Left cardiac atrium (tissue), 4 donors: ENCODE results near the gene OXTR. TPM values are rescaled to one million over a fixed set of nuclear protein-coding genes. Genes with fewer than 3 reads are reported as not detected.
A peak's percentile ranks its signal among the peaks of the same experiment; 100 is the strongest.

Experiments
- ATAC-seq, 2 donors: fragments of 200-7000 bp; cut with Tn5 transposase; one replicate each; pipeline ENCODE4 v1.9.1; 2020; ENCODE audit warnings: mild to moderate bottlenecking in 2 of 2, moderate library complexity in 2 of 2
- DNase-seq: peaks from one replicate; pipeline ENCODE4 v3.0.0-alpha.2; 2020
- intact Hi-C, 2 donors: fragments of 100-400 bp; cut with DNase I; formaldehyde crosslinking; loops; one replicate each; pipeline versions ENCODE4 v1.14.1 to v1.15.1; 2022 to 2023
- total RNA-seq, 2 donors: library from RNA; stranded (reverse); fragmentation: NEBNext Ultra II Directional; extraction: Animal tissue kit (Norgen Biotek cat#: 25700); gene quantifications; one replicate each; pipeline ENCODE4 v1.2.1, GENCODE V29; 2021
- donor health status: DM: no; HTN: yes; CAD: no.
- donor health status: DM: no; HTN: yes; CAD: no; lungs with severe emphysema.
- donor health status: DM: yes; HTN: yes; CAD: no.
- donor health status: Dilated cardiomyopathy.

The OXTR gene
- total RNA-seq, 2 donors from 2014 or later: 0.47 to 0.59 TPM

DNA sequence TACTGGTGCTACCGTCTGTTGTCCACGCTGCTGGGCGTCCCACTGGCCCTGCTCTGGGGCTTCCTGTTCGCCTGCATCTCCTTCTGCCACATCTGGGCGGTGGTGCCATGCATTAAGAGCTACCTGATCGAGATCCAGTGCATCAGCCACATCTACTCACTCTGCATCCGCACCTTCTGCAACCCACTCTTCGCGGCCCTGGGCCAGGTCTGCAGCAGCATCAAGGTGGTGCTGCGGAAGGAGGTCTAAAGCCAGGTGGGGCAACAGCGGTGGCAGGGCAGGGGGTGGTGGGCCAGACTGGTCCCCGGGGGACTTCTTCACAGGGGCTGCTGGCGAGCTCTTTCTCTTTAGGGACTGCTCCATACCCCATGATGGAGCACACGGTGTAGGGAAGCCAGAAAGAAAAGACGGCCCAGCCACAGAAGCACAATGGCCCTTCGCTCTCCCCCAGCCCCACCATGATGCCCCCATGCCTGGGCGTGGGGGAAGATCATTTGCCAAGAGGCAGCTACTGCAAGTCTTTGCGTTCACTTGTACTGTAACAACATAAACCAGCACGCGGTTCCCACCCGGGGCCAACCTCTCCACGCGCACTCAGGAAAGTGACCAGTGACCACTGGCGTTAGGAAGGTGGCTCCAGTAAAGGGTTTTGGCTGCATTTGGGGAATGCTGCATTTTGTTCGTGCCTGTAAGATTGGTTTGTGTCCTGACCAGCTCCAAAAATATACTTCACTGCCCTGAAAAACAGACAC lies 23.6 kb downstream of the OXTR start:
- intact Hi-C loops: no loop called here
- ATAC-seq: no peak

DNA sequence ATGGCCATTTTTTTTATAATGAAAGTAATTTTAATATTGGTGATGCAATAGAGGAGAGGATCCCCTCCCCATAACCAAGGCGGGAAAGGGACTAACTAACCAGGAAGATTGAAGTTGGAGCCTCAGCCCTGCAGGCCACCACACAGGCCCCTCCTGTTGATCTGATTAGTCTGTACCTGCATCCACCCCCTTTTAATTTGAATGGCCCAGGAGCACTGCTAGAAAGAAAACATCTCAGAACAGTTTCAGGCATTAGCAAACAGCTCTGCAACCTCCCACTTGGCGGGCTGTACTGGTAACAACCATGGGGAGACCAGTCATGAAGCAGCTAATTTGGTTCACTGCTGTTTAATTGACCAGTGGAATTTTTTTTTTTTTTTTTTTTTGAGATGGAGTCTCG lies 25.5 kb downstream of the OXTR start:
- ATAC-seq (no peak), DNase-seq (no peak)
- intact Hi-C loops: no loop called here

More for the DNA sequence above, 23.6 kb downstream of the OXTR start:
- no peak for DNase-seq

DNA sequence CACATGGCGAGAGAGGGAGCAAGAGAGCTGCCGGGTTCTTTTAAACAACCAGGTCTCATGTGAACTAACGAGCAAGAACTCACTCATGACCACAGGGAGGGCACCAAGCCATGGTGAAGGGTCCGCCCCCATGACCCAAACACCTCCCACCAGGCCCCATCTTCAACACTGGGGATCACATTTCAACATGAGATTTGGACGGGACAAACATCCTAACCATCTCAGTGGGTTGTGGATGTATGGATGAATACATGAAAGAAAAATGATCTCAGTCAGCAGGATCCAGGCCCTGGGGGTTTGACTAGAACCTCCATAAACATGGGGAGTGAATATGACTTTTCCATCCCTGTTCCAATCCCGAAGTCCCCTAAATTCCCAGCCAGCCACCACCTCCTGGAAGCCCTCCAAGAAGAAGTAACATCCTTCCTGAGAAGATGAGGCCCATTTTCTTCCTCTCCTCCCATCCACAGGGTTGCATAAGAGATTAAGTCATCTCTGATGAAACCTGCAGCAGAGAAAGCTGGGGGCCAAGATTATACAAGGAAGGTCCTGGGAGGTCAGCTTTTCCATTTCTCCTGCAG lies 26.3 kb downstream of the OXTR start:
- intact Hi-C loops: no loop called here
- peak in 1 of 2 donors; percentile 28 for ATAC-seq
- DNase-seq: no peak

DNA sequence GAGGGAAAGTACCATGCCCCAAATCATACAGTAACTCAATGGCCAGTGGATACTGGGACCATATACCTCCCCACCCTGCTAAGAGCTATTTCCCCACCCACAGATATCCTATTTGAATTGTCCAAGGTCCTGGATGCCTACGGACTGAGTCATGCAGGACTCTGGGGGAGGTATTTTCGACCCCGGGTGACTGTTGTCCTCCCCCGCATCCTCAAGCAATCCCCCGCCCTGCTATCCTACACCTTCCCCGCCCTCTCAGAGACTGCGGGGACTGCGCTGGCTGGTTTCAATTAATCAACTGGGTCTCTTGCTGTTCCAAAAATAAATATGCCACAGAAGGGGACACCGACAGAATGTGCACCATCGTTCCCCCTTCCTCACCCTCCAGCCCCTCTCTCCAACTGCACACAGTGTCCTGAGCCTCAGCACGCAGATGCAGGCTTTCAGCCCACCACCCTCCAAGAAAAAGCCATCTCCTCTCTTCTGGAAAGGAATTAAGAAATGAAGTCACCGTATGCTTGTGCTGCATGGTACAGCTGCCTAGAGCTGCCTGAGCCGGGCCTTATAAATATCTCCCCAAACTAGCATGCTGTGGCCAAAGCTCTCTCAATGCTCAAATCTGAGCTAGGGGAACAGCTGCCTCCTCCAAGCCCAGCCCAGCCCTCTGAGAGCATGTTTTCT lies 27.7 kb downstream of the OXTR start:
- DNase-seq (no peak), ATAC-seq (peak; percentile 79 to 86)
- intact Hi-C loops: no loop called here

DNA sequence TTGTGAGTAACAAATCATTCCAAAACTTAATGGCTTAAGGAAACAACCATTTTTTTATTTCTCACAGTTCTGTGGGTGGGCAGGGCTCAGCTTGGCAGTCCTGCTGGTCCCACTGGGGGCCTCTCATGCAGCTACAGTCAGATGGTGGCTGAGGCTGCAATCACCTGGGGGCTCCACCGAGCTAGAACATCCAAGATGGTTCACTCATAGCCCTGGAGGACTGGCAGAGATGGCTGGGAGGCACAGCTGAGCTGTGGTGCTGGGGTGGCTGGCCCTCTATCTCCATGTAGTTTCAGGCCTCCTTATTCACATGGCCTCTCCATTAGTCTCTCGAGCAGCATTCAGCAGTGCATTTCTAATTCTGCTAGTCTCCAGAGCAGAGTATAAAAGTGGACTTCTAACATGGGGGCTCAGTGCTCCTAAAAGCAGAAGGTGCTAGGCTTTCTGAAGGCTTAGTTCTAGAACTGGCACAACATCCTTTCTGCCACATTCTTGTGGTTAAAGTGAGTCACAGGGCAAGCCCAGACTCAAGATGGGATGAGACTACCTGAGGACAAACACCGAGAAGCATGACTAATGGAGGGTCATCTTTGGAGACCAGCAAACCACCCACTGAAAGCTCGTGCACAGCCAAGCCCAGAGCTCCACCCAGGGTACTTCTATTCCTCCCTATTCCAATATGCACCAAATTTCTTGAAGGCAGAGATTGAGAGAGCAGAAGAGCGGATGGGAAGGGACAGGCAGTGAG lies 29.5 kb downstream of the OXTR start:
- intact Hi-C loops: no loop called here

DNA sequence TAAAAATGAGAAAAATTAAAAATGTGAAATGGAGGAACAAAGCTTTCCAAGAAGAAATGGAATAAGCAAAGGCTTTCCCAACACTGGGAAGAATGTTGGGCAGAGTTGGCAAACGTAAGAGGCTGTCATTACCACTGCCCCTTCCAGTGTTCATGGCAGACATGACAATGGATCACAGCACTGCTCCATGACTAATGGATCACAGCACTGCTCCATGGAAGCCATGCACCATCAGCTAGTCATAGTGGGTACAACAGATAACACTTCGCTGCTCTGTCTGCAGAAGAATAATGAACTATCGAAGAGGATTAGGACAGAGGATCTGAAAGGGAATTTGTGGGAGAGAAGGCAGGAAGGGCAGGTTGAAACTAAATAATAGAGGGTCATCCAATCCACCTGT lies 30.8 kb downstream of the OXTR start:
- no peak for ATAC-seq
- DNase-seq: no peak
- intact Hi-C loops: no loop called here

More for the DNA sequence above, 29.5 kb downstream of the OXTR start:
- DNase-seq (no peak), ATAC-seq (peak in 1 of 2 donors; percentile 51)

DNA sequence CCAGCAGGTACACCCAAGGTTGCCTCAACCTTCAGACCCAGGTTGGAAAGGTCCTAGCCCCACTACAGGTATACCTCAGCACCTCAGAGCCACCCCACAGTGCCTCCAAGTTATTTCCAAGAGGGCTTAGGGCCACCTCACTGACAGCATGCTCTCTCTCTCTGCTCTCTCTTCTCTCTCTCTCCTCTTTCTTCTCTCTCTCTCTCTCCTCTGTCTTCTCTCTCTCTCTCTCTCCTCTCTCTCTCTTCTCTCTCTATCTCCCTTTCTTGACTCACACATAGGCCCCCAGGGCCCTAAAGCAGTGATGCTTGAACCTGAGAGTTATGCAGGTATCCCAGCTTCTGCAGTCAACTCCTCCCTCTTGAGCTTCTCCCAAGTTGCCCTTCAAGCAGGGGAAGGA lies 31.6 kb downstream of the OXTR start:
- ATAC-seq: no peak
- intact Hi-C loops: no loop called here
- DNase-seq: no peak

DNA sequence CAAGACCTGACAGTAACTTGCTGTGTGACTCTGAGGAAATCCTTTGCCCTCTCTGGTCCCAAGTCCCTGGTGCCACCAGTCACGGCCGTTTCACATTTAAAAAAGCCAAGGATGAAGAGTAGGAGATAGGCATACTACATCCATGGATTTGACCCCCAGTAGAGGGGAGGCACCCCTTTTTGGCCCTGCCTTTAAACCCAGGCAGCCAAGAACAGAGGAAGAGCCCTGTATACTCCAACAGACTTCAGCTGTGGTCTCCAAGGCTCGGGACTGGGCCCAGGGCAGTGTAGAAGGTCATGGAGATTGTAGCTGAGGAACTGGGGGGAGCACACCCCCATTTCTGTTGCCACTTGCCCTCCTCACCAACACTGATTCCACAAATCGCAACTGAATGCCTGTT lies 32.1 kb downstream of the OXTR start:
- intact Hi-C loops: no loop called here
- no peak for ATAC-seq
- DNase-seq: no peak

DNA sequence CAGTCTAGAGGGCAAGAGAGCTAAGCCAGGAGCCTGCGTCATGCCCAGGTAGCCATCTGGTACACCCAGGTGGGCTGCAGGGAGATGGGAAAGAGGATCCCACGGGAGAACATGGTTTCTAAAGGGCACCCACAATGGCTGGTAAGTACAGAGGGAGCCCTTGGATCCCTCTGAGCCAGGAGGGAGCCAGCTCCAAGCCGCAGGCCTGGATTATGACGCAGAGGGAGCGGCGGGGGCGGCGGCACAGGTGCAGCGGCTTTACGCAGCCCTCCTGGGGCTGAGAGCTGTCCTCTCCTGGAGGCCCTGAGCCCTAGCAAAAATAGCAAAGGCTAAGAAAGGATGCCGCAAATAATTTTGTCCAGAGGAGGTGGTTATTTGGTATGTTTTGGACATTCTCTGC lies 33.0 kb downstream of the OXTR start:
- intact Hi-C loops: no loop called here
- ATAC-seq (no peak), DNase-seq (no peak)

DNA sequence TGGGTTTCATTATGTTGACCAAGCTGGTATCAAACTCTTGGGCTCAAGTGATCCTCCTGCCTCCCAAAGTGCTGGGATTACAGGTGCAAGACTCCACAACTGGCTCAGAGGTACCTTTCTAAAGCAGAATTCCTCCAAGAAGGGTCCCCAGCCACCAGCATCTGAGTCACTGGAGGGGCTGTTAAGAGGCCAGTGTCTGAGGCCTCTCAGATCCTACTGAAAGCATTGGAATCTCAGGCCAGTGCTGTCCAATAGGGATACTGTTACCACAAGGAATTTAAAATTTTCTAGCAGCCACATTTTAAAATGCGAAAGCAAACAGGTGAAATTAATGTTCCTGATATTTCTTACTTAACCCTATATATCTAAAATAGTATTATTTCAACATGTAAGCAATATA lies 34.5 kb downstream of the OXTR start:
- intact Hi-C loops: no loop called here
- DNase-seq: no peak

DNA sequence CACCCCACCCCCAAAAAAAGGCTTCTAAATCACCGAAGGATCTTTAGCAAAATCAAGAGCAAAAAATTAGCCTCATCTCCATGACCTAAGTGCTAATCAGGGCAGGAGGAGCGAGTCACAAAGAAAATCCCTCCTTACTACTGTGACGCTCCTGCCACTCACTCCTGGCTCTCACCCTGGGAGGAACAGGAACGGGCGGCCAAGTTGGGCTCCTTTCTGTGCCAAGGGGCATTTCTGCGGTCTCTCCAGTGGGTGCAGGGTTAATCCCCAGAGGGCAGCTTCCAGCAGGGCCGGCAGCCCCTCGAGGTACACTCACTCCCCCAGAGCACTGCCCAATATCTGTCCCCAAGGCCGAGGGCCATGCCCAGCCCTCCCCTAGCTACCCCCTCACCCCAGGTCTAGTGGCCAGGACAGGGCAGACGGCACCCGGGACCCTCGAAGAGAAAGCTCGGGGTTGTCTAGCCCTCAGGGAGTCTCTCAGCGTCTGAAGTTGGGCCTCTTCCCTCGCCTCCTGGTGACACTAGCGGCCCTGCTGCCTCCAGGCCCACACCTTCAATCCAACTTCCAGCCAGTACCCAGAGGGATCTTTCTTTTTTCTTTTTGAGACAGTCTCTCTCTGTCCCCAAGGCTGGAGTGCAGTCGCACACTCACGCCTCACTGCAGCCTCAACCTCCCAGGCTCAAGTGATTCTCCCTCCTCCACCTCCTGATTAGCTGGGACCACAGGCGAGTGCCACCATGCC lies 35.1 kb downstream of the OXTR start:
- no peak for DNase-seq
- peak; percentile 83 to 85 for ATAC-seq
- intact Hi-C loops: no loop called here

More for the DNA sequence above, 34.5 kb downstream of the OXTR start:
- ATAC-seq: no peak

DNA sequence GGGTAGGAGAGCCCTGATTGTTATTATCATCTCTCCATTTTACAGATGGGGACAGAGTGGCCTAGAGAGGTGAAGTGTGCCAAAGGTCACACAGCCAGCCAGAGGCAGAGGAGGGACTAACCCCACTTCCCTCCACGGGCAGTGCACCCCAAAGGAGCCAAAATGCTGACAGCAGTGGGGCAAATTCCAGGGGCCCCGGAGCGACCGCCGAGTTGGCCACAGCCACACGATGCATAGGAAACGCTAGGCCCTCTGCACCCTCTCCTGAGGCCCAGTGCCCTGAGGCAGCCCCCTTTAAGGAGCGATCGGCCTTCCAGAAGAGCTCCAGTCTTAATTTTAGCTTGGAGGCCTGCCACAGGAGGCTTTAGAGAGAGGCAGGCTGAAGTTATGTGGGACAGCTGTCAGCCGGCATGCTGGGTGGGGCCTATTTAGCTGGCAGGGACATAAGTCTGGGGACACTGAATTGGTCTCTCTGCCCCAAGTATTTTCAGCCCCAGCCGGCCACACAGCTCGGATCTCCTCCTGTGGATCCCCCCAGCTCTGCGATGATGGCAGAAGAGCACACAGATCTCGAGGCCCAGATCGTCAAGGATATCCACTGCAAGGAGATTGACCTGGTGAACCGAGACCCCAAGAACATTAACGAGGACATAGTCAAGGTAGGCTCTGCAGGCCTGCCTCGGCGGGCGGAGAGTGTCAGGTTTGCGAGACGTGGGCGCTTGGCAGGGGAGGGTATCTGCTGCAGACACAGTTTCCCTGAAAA lies 35.9 kb downstream of the OXTR start, which contains the start of gene CAV3:
Gene CAV3, plus strand, starts transcription at position 471 of the 763 bp plus-strand sequence. Its CDS starts 75 bp downstream, at position 546.
- intact Hi-C loops: no loop called here
- ATAC-seq (peak; percentile 82 to 86), DNase-seq (peak; percentile 48)

DNA sequence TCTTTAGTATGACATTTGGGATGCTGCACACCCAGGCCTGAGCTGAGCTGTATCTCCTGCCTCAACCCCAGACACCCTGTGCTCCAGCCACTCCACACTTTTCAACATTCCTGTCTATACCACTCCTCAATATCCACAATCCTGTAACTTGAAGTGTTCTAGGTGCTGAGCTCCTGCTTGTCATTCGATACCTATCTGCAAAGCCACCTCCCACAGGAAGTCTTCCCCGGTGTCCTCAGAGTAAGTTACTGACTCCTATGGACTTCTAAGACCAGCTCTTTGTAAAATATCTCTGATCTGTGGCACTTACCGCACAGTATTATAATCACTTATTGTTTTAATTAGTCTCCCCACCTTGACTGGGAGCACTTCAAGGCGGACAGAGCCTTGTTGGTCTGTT lies 37.0 kb downstream of the OXTR start:
- ATAC-seq: no peak
- intact Hi-C loops: no loop called here
- DNase-seq: no peak

DNA sequence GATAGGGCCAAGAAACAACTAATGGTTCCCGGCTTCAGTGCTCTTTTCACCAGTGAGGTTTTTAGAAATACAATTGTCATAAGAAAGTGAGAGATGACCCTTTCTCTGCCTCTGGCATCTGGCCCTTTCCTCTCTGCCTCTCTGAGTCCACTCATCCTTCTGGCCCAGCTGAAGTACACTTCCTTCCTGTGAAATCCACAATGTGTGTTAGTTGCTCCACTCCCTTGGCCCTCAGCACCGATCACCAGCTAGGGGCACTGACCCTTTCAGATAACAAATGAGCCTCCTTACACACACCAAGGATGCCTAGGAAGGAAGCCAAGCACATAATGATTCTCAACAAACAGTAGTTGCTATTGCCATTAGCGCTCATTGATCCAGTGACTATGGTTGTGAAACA lies 38.8 kb downstream of the OXTR start:
- intact Hi-C loops: no loop called here
- DNase-seq (no peak), ATAC-seq (no peak)

DNA sequence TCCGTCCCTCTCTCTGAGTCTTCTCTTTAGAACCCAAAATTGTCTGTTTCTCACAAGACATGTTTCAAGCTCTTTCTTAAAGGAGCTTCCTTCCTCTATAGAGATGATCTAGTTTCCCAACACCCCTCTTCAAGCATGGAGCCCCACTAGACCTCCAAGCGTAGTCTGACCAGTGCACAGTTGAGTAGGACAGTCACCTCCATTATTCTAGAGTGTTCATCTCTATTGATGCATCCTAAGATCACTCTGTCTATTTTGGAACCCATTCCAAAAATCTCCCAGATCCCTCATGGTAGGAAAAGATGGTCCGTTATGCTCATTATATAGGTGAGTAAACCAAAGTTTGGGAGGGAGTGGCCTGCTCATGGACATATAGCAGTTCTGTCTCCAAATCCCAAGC lies 39.9 kb downstream of the OXTR start:
- DNase-seq: no peak

DNA sequence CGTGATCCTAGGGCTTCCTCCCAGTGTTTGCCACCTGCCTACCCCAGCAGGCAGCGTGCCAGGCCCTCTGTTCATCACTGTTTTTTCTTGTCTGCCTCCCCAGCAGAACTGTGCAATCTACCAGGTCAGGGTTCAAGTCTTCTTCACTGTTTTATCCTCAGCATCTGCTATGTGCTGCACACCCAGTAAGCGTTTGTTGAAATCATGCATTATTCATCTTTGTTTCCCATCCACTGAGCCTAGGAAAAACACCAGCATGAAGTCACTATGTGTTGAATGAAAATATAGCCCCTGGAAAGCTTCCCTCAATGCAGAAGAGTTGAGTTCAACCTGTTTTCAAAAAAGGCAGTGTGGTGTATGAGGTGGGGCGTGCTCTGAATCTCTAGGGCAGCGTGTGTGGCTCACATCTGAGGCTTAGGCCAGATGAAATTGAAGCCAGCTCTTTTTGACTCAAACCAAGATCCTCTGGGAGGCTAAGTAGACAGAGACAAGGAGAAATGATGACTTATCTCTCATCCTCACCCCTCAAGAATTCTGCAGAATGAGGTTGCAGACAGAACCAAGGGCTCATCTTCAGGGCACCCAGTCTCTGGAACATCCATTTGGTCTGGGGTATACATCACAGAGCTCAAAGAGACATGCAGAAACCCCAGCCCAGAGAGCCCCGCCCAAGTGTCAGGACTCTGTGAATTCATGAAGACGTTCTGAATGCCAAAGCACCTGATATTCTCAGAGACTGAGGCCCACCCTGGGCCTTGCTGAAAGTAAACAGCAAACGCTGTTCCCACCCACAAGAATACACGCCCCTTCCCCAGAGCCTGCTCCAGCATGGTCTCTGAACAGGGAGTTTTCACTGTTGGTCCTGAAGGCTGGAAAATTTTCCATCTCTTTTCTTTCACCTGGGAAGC lies 41.6 kb downstream of the OXTR start:
- intact Hi-C loops: no loop called here
- ATAC-seq (no peak), DNase-seq (no peak)

More for the DNA sequence above, 39.9 kb downstream of the OXTR start:
- ATAC-seq: no peak
- intact Hi-C loops: no loop called here

DNA sequence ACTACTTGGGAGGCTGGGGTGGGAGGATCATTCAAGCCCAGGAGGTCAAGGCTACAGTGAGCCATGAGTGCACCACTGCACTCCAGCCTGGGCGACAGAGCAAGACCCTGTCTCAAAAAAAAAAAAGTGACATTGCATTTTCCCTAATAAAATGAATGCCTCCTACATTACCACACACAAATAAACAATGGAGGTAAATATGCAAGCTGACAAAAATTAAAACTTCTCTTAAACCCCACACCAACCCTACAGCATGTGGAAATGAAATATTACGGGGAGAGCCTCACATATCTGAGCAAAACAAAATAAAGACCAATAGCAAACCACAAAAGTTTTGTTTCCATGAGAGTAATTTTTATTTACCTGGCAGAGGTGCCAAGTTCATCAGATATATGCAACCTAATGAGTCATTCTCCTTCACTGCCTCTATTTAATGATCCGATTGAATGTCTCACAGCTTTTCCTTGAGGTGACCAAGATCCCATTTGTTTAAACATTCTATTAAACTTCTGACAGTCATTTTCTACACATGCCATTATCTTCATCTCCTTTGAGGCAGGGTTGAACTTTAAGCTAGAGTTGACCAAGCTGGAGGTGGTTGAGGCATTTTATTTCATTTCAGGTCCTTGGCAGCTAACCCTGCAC lies 45.2 kb downstream of the OXTR start:
- ATAC-seq (no peak), DNase-seq (no peak)
- intact Hi-C loops: no loop called here
